IPS-18a (cell line): ENCODE results near the gene ENO3.

Experiments used
- H3K27ac ChIP-seq: one replicate; pipeline ENCODE4 v1.5.1; 2013; ENCODE audit warnings: low read length
- H3K27me3 ChIP-seq: one replicate; pipeline ENCODE4 v1.6.1; 2013; ENCODE audit warnings: mild to moderate bottlenecking, low read length; ENCODE audit not compliant: control insufficient read depth, insufficient read depth
- H3K36me3 ChIP-seq: one replicate; pipeline ENCODE4 v1.6.1; 2013; ENCODE audit warnings: low read depth, low read length; ENCODE audit not compliant: control insufficient read depth
- H3K4me1 ChIP-seq: one replicate; pipeline ENCODE4 v1.6.1; 2013; ENCODE audit warnings: low read depth, low read length; ENCODE audit not compliant: control insufficient read depth
- H3K4me3 ChIP-seq: one replicate; pipeline ENCODE4 v1.5.1; 2013; ENCODE audit warnings: low read length
- H3K9ac ChIP-seq: one replicate; pipeline ENCODE4 v1.6.1; 2013; ENCODE audit warnings: mild to moderate bottlenecking, low read length, moderate library complexity
- H3K9me3 ChIP-seq: one replicate; pipeline ENCODE4 v1.6.1; 2013; ENCODE audit warnings: low read depth, low read length; ENCODE audit not compliant: control insufficient read depth

ENO3 gene

DNA sequence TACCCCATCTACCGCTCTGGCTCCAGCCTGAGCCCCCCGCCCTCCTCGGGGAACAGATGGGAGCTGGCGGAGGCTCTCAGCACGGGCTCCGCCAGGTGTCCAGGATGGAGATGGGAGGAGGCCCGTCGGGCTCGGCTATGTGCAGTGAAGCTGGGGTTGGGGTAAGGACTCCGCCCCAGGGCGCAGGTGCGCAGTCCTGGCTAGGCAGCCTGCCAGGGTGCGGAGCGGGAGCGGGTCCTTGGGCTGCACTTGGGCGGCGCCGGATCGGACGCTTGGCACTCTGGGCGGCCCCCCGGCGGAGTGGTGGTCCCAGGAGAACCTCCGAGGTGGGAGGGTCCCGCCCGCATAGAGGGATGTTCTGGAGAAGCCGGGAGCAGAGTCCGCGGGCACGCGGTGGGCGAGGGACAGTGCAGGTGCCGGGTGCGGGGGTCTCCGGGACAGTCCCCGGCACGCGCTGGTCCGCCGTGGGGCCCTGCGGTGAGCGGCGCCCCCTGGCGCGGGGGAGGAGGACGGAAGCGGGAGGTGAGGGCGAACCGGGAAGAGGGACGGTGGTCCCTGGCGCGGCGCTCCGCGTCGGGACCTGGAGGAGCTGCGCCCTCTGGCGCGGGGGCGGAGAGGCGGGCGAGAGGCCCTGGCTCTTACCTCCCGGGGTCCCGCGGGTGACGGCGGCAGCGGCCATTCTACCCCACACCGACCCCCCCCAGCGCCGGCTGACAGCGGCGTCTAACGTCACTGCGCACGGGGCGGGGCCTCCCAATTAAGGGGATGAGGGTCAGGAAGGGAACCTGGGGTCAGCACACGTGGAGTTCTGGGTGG, 36.2 kb downstream of the ENO3 start, which contains the start of gene CAMTA2:
Gene CAMTA2, minus strand, starts transcription at position 725 of the 816 bp plus-strand sequence. CDS start 1,453 bp downstream, outside the sequence.
- Histone ChIP-seq H3K36me3 (no peaks in the 10 kb centered on the region), H3K9me3 (no peaks in the 10 kb centered on the region), H3K4me1 (peaks cover 6% of the 10 kb centered on the region), H3K27ac (no peak within 1 kb of the TSS), H3K9ac (no peak within 1 kb of the TSS), H3K4me3 (peak within 1 kb of the TSS; percentile 64), H3K27me3 (peaks cover 34% of the 10 kb centered on the region)

DNA sequence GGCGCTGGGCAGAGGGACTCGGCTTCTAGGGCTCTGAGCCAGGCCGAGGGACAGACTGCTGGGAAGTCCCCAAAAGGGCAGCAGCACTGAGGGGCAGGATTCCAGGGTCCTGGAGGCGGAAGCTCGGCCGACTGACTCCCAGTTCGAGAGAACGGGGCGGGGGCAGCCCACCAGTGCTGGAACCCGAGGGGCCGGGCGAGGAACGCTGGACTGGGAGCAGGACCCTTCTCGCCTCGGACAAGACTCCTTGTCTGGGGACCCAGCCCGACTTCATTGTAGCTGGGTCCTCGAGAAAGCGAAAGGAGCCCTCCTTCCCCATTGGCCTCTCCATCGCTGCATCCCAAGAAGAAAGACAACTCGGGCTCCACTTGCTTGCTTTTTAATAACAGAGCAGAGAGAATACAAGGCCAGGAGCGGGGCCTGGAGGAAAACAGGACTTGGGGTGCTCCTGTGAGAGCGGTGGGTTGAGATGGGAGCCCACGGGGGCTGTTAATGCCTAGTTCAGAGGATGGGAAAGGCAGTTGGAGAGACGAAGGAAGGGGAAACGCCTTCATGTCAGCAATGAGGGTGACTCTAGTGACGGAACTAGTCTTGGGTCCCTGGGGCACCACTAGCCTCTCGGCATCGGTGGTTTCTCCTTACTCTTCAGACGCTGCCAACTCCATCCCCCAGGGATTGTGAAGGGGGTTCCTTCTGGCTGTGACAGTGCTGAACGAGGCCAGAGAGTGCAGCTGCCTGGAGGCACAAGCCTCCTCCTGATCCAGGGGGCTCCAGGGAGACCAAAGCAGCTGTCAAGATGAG, 37.0 kb downstream of the ENO3 start:
- H3K4me1 ChIP-seq: peaks cover 6% of the 10 kb centered on the region
- H3K27me3 ChIP-seq: peaks cover 30% of the 10 kb centered on the region
- no peak overlapping the region for H3K9ac ChIP-seq
- peak overlapping the region; percentile 64 for H3K4me3 ChIP-seq
- H3K36me3 ChIP-seq: no peaks in the 10 kb centered on the region
- H3K9me3 ChIP-seq: no peaks in the 10 kb centered on the region
- H3K27ac ChIP-seq: no peak overlapping the region

DNA sequence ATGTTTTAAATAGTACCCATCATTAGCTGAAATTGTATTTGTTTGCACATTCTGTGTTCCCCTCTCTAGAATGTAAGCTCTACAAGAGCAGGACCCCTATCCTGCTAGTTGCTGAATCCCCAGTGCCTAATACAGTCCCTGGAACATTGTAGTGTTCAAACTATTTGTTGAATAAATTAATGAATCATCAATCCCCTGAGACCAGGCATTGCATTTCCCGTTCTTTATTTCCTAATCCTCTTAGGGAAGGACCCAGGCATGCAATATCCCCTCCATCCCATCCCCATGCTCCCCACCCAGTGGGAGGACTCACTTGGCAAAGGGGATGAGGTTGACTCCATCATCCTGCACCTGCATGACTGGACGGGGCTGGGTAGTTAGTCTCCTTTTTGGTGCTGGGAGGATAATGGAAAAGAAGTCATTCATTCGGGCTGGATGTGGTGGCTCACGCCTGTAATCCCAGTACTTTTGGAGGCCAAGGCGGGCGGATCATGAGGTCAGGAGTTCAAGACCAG, 43.2 kb downstream of the ENO3 start:
- Histone ChIP-seq H3K9ac (no peak overlapping the region), H3K27ac (no peak overlapping the region), H3K4me3 (no peak overlapping the region), H3K27me3 (peaks cover 24% of the 10 kb centered on the region), H3K36me3 (no peaks in the 10 kb centered on the region), H3K4me1 (peaks cover 6% of the 10 kb centered on the region), H3K9me3 (no peaks in the 10 kb centered on the region)

DNA sequence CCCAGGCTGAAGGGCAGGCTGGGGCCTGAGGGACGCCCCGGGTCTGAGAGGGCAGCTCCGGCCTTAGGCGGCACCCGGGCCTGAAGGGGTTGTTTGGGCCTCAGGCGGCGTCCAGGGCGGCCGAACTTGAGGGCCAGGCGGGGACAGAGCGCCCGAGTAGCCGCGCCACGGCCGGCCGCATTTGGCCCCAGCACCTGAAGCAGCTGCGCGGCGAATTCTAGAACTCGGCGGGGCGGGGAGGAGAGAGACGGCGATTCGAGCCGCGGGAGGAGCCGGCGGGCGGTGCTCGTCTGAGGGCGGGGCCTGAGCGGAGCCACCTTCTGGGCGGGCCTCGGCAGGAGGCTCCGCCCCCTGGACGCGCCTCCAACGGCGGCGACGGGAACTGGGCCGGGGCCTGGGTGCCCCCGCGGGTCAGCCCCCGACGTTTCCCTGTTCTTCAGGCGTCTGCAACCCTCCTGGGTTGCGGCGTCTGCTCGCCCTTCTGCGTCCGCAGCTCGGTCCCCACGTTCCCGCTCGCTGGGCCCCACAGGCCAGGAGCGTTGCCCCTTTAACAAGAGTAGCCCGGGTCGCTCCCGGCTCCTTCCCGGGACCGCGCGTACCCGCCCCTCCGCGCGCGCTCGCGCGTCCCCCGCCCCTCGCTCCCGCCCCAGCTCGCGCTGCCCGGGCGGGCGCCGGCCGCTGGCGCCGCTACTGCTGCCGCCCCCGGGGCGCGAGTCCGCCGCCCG, 46.5 kb downstream of the ENO3 start, which contains the start of the genes INCA1 and KIF1C:
Gene INCA1, minus strand, starts transcription at position 221 of the 725 bp plus-strand sequence. CDS start 3,085 bp downstream, outside the sequence.
Gene KIF1C, plus strand, starts transcription at position 649 of the 725 bp plus-strand sequence. CDS start 2,297 bp downstream, outside the sequence.
- Histone ChIP-seq H3K4me3 (peak within 1 kb of the TSS; percentile 87), H3K9ac (peak within 1 kb of the TSS; percentile 68), H3K27me3 (peaks cover 18% of the 10 kb centered on the region), H3K4me1 (peaks cover 16% of the 10 kb centered on the region), H3K9me3 (no peaks in the 10 kb centered on the region), H3K27ac (no peak within 1 kb of the TSS), H3K36me3 (peaks cover 15% of the 10 kb centered on the region)

DNA sequence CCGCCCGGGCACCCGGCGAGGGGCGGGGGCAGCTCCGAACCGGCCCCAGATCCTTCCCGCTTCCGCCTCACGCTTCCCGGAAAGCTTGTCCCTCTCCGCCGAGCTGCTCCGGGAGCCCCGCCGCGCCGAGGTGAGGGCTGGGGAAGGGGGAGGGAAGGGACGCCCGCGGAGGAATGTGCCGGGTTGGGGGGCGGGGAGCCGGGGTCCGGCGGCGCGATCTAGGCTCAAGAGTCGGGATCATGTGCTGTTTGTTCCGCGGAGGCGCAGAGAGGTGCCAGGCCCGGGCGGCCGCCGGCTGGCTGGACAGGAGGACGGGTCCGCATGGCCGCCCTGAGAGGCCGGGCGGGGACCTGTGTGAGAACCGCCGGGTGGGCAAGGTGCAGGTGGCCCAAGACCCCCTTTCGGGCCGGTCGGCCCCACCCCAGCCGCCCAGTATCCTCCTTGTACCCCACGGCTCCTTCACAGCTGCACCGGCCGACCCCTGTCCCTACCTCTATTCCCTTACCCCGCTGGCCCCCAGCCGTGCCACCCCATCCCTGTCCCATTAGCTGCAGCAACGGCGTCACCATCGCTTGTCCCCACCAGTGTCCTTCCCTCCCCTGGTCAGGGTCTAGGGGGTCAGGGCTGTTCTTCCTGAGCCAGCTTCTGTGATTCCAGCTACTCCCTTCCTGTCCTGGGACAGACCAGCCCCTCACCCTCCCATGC, 47.3 kb downstream of the ENO3 start:
- Histone ChIP-seq H3K27me3 (peaks cover 18% of the 10 kb centered on the region), H3K4me3 (peak overlapping the region; percentile 87), H3K27ac (no peak overlapping the region), H3K9me3 (no peaks in the 10 kb centered on the region), H3K4me1 (peaks cover 16% of the 10 kb centered on the region), H3K9ac (peak overlapping the region; percentile 68), H3K36me3 (peaks cover 19% of the 10 kb centered on the region)

DNA sequence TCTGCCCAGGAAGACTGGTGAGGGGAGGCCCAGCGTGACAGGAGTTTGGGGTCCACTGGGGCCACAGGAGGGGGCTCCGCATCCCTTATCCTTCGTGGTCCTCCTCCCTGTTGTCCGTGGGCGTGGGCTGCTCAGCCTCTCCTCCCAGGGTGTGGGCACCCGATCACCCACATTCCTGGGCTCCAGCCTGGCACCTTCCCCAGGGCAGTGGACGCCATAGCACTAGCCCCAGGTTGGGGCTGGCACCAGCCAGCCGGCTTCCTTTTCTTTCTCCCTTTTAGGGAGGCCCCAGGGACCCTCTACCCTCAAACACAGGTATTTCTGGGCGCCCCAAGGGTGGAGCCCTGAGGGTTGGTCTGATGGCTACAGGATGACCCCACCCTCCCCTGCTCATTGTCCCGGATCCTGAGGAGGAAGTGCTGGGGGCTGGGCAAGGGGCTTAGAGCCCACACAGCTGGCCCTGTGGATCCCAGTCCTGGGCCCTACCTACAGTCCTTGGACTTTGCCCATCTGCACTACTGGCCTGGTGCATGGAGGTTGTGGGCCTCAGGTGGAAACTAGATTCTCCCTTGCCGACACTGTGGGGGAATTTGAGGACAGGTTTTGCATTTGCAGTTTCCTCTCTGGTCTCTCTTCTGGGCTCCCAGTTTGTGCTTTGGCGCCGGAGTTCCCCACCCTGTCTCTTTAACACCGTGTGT, 48.0 kb downstream of the ENO3 start:
- H3K9ac ChIP-seq: peak overlapping the region; percentile 68
- H3K27me3 ChIP-seq: peaks cover 18% of the 10 kb centered on the region
- peaks cover 26% of the 10 kb centered on the region for H3K36me3 ChIP-seq
- peaks cover 16% of the 10 kb centered on the region for H3K4me1 ChIP-seq
- peak overlapping the region; percentile 87 for H3K4me3 ChIP-seq
- no peak overlapping the region for H3K27ac ChIP-seq
- no peaks in the 10 kb centered on the region for H3K9me3 ChIP-seq

DNA sequence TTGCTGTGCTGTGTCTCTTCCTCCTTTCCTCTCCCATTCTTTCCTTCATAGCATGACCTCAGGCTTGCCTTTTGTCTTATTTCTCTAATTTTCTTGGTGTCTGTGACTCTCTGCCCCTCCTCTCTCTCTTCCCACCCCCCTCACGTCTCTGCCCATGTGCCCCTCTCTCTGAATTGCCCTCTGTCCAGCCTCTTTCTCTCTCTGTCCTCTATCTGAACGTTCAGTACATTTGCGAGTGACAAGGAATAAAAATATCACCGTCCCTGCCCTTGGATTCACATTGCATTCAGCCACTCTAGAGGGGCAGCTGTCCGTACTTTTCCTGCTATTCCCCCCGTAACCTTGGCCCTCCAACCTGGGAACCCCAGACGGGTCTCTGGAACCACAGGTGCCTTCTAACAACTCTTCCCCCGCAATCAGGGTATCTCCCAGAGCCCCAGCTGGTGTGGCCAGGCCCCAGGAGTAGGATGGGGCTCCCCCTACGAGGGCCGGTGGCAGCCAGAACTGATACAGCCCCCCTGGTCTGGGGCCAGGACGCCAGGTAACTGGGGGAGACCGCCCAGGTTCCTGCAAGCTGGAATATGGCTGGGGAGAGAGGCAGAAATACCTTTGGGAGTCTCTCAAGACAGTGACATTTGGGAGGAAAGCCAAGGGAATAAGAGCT, 48.6 kb downstream of the ENO3 start:
- peak overlapping the region; percentile 87 for H3K4me3 ChIP-seq
- peaks cover 14% of the 10 kb centered on the region for H3K27me3 ChIP-seq
- H3K4me1 ChIP-seq: peaks cover 16% of the 10 kb centered on the region
- peaks cover 33% of the 10 kb centered on the region for H3K36me3 ChIP-seq
- H3K27ac ChIP-seq: no peak overlapping the region
- no peaks in the 10 kb centered on the region for H3K9me3 ChIP-seq
- peak overlapping the region; percentile 9 for H3K9ac ChIP-seq

DNA sequence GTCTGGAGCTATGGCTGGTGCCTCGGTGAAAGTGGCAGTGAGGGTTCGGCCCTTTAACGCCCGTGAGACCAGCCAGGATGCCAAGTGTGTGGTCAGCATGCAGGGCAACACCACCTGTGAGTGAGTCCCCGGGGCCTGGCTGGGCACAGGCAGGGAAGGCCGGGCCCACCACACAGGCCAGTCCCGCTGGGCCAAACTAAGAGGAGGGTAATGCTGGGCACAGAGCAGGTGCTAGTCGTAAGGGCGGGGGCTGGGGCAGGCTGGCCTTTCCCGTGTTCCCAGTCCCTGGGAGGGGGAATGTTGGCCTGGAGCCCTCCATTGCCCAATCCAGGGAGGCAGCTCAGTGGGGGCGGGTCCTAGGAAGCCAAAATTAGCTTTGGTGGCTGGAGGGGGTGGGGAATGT, 49.3 kb downstream of the ENO3 start:
- Histone ChIP-seq H3K4me1 (peaks cover 16% of the 10 kb centered on the region), H3K9me3 (no peaks in the 10 kb centered on the region), H3K9ac (no peak overlapping the region), H3K27me3 (peaks cover 14% of the 10 kb centered on the region), H3K27ac (no peak overlapping the region), H3K4me3 (no peak overlapping the region), H3K36me3 (peaks cover 40% of the 10 kb centered on the region)

DNA sequence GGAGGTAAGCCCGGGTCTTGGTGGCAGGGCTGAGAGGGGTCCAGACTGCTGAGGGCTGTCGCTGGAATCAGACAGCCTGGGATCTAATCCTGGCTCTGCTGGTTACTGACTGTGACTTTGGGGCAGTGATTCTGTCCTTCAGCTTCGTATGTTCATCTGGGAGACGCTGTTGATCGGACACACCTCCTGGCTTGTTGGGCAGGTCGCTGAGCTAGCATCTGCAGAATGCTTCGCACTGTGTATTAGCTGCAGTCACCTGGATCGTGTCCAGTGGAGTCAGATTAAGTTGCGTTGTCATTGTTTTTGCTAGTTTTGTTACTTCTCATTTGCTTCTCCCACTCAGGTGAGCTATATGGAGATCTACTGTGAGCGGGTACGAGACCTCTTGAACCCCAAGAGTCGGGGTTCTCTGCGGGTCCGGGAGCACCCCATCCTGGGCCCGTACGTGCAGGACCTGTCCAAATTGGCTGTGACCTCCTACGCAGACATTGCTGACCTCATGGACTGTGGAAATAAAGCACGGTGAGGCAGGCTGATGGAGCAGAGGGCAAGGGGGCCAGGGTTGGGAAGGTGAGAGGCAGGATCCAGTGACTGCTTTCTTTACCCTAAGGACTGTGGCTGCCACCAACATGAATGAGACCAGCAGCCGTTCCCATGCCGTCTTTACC, 51.3 kb downstream of the ENO3 start:
- Histone ChIP-seq H3K4me3 (no peak overlapping the region), H3K36me3 (peaks cover 51% of the 10 kb centered on the region), H3K9me3 (no peaks in the 10 kb centered on the region), H3K27me3 (no peaks in the 10 kb centered on the region), H3K9ac (no peak overlapping the region), H3K4me1 (peaks cover 16% of the 10 kb centered on the region), H3K27ac (no peak overlapping the region)
